Measurements from ENCODE around the gene U2AF2.

DNA sequence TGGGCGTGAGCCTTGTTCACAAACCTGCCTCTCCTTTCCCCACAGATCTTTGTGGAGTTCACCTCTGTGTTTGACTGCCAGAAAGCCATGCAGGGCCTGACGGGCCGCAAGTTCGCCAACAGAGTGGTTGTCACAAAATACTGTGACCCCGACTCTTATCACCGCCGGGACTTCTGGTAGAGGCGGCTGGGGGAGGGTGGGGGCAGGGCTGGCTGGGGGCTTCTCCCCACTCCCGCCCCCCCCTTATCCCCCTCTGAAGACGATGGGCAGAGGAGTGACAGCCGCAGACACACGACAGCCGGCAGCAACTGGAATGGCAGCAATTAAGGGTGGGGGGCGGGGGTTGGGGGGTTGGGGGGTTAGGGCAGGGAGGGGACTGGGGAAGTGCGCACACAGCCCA, 19.1 kb downstream of the U2AF2 start:
- TF ChIP-seq, protein P1, sequence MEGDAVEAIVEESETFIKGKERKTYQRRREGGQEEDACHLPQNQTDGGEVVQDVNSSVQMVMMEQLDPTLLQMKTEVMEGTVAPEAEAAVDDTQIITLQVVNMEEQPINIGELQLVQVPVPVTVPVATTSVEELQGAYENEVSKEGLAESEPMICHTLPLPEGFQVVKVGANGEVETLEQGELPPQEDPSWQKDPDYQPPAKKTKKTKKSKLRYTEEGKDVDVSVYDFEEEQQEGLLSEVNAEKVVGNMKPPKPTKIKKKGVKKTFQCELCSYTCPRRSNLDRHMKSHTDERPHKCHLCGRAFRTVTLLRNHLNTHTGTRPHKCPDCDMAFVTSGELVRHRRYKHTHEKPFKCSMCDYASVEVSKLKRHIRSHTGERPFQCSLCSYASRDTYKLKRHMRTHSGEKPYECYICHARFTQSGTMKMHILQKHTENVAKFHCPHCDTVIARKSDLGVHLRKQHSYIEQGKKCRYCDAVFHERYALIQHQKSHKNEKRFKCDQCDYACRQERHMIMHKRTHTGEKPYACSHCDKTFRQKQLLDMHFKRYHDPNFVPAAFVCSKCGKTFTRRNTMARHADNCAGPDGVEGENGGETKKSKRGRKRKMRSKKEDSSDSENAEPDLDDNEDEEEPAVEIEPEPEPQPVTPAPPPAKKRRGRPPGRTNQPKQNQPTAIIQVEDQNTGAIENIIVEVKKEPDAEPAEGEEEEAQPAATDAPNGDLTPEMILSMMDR (IDR thresholded peaks at IDR 0.05; ENCODE audit: low read length) = no peak
- no peak for TF ChIP-seq EZH2phosphoT487 (IDR thresholded peaks at IDR 0.05; ENCODE audit: low read length)
- no peak for TF ChIP-seq EZH2 (optimal IDR thresholded peaks at IDR 0.05; ENCODE audit: low read depth, low read length)

Data from MM.1S (cell line).